Transverse colon (tissue), 3 donors: ENCODE data around the gene GPC5.

Source experiments
- POLR2A ChIP-seq: fragments of 450-650 bp; IDR thresholded peaks from one replicate; pipeline ENCODE4 v1.6.1; 2016; ENCODE audit warnings: antibody characterized with exemption, mild to moderate bottlenecking, moderate library complexity
- TF ChIP-seq, protein P1 (sequence below), 5 experiments: fragments of 200-600 bp in 3 of 5; fragments of 450-650 bp in 2 of 5; sonication (generic) in 3 of 5; IDR thresholded peaks; 1 replicate in 2 of 5; 2 replicates in 3 of 5; pipeline ENCODE4 v1.5.1; 2016 to 2017; ENCODE audit warnings: antibody characterized with exemption in 5 of 5, inconsistent platforms in 3 of 5, mild to moderate bottlenecking in 2 of 5, moderate library complexity in 1 of 5

DNA sequence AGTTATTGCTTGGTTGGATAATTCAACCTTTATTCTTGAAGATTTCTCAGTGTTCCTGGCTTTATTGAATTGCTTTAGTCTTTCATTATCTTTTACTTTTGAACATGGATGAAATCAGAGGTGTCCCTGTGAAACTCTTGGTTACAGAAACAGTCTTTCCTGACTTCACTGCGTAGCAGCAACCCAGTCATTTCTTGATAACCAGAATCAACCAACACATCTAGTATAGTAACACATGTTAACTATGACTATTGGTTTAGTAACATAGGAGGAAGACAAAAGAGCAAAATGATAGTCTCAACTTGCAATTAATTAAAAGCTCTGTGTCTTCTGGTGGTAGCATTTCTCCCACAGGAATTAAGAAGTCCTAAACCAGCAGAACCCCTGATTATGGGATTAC is 393.6 kb downstream of the GPC5 start:
- TF ChIP-seq, protein P1, sequence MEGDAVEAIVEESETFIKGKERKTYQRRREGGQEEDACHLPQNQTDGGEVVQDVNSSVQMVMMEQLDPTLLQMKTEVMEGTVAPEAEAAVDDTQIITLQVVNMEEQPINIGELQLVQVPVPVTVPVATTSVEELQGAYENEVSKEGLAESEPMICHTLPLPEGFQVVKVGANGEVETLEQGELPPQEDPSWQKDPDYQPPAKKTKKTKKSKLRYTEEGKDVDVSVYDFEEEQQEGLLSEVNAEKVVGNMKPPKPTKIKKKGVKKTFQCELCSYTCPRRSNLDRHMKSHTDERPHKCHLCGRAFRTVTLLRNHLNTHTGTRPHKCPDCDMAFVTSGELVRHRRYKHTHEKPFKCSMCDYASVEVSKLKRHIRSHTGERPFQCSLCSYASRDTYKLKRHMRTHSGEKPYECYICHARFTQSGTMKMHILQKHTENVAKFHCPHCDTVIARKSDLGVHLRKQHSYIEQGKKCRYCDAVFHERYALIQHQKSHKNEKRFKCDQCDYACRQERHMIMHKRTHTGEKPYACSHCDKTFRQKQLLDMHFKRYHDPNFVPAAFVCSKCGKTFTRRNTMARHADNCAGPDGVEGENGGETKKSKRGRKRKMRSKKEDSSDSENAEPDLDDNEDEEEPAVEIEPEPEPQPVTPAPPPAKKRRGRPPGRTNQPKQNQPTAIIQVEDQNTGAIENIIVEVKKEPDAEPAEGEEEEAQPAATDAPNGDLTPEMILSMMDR (IDR thresholded peaks at IDR 0.05), result no peak
- TF ChIP-seq POLR2A, result no peak
